Measurements from ENCODE around the gene TMEM263. TPM values are rescaled to one million over a fixed set of nuclear protein-coding genes. Genes with fewer than 3 reads are reported as not detected.

The TMEM263 gene
- polyA plus RNA-seq, 3 donors = 0.56 to 2.0 (median 1.7) TPM

GRCh38 chr12:106947461-106947860, 8.2 kb upstream of the TMEM263 start:
- no peak for DNase-seq
- TF ChIP-seq, protein P1, sequence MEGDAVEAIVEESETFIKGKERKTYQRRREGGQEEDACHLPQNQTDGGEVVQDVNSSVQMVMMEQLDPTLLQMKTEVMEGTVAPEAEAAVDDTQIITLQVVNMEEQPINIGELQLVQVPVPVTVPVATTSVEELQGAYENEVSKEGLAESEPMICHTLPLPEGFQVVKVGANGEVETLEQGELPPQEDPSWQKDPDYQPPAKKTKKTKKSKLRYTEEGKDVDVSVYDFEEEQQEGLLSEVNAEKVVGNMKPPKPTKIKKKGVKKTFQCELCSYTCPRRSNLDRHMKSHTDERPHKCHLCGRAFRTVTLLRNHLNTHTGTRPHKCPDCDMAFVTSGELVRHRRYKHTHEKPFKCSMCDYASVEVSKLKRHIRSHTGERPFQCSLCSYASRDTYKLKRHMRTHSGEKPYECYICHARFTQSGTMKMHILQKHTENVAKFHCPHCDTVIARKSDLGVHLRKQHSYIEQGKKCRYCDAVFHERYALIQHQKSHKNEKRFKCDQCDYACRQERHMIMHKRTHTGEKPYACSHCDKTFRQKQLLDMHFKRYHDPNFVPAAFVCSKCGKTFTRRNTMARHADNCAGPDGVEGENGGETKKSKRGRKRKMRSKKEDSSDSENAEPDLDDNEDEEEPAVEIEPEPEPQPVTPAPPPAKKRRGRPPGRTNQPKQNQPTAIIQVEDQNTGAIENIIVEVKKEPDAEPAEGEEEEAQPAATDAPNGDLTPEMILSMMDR (IDR thresholded peaks at IDR 0.05) = no peak
- H3K27ac ChIP-seq (ENCODE audit: low read depth in 1 of 2, low read length in 2 of 2) = no peak overlapping the region
- Mint-ChIP-seq H3K4me1 (no peaks in the 10 kb centered on the region), H3K36me3 (peaks cover 0 to 3% of the 10 kb centered on the region in 2 donors), H3K9me3 (peaks cover 20 to 61% (median 52%) of the 10 kb centered on the region in 7 donors), H3K27me3 (ENCODE audit: low read depth in 3 of 3) (peaks cover 44 to 86% (median 52%) of the 10 kb centered on the region in 3 donors), H3K4me3 (peak overlapping the region in 1 of 2 donors; percentile 3), H3K27ac (no peak overlapping the region)
- no peak overlapping the region for H3K9ac ChIP-seq (ENCODE audit: insufficient read depth, low read length, poor library complexity, severe bottlenecking)
- no peaks in the 10 kb centered on the region for H4K20me1 ChIP-seq (ENCODE audit: insufficient read depth, low read length)
- H2AFZ ChIP-seq (ENCODE audit: insufficient read depth, low read depth, low read length, poor library complexity, severe bottlenecking) = no peak overlapping the region
- H3K4me2 ChIP-seq (replicated peaks; ENCODE audit: extremely low read depth, low read length, poor library complexity, severe bottlenecking) = no peak overlapping the region
- intact Hi-C loops (cut with micrococcal nuclease) = no loop called here
- no peaks in the 10 kb centered on the region for H3K79me2 ChIP-seq (ENCODE audit: insufficient read depth, low read length)
- no peaks in the 10 kb centered on the region for H3K4me1 ChIP-seq (ENCODE audit: control insufficient read depth in 1 of 2, insufficient read depth in 2 of 2, low read length in 2 of 2)
- no peak overlapping the region for H3K4me3 ChIP-seq (replicated peaks in 1 of 3; ENCODE audit: low read depth in 2 of 3, low read length in 3 of 3)
- no peaks in the 10 kb centered on the region for H3K36me3 ChIP-seq (replicated peaks in 1 of 2; ENCODE audit: control insufficient read depth in 1 of 2, insufficient read depth in 2 of 2, low read length in 2 of 2)
- peaks cover 39 to 72% of the 10 kb centered on the region in 2 donors for H3K27me3 ChIP-seq (ENCODE audit: control insufficient read depth in 2 of 2, insufficient read depth in 2 of 2, low read length in 2 of 2)
- H3K9me3 ChIP-seq (replicated peaks in 1 of 2; ENCODE audit: control insufficient read depth in 1 of 2, insufficient read depth in 1 of 2, low read length in 2 of 2) = peaks cover 36 to 65% of the 10 kb centered on the region in 2 donors

- intact Hi-C loops (cut with micrococcal nuclease) = no loop called here
- Histone ChIP-seq H3K4me3 (replicated peaks in 1 of 3; ENCODE audit: low read depth in 2 of 3, low read length in 3 of 3) (no peak overlapping the region), H3K27me3 (ENCODE audit: control insufficient read depth in 2 of 2, insufficient read depth in 2 of 2, low read length in 2 of 2) (peaks cover 58 to 87% of the 10 kb centered on the region in 2 donors), H2AFZ (ENCODE audit: insufficient read depth, low read depth, low read length, poor library complexity, severe bottlenecking) (no peak overlapping the region), H3K79me2 (ENCODE audit: insufficient read depth, low read length) (no peaks in the 10 kb centered on the region), H3K4me1 (ENCODE audit: control insufficient read depth in 1 of 2, insufficient read depth in 2 of 2, low read length in 2 of 2) (peaks cover 3 to 9% of the 10 kb centered on the region in 2 donors), H3K36me3 (replicated peaks in 1 of 2; ENCODE audit: control insufficient read depth in 1 of 2, insufficient read depth in 2 of 2, low read length in 2 of 2) (no peaks in the 10 kb centered on the region), H4K20me1 (ENCODE audit: insufficient read depth, low read length) (no peaks in the 10 kb centered on the region), H3K27ac (ENCODE audit: low read depth in 1 of 2, low read length in 2 of 2) (no peak overlapping the region), H3K9me3 (replicated peaks in 1 of 2; ENCODE audit: control insufficient read depth in 1 of 2, insufficient read depth in 1 of 2, low read length in 2 of 2) (peaks cover 25 to 37% of the 10 kb centered on the region in 2 donors), H3K9ac (ENCODE audit: insufficient read depth, low read length, poor library complexity, severe bottlenecking) (no peak overlapping the region), H3K4me2 (replicated peaks; ENCODE audit: extremely low read depth, low read length, poor library complexity, severe bottlenecking) (no peak overlapping the region)
- peaks cover 0 to 9% of the 10 kb centered on the region in 2 donors for H3K36me3 Mint-ChIP-seq
- peaks cover 17 to 51% (median 39%) of the 10 kb centered on the region in 7 donors for H3K9me3 Mint-ChIP-seq
- no peak overlapping the region for H3K27ac Mint-ChIP-seq
- DNase-seq = no peak
- TF ChIP-seq, protein P1 (IDR thresholded peaks at IDR 0.05) = no peak
- peaks cover 7% of the 10 kb centered on the region for H3K4me1 Mint-ChIP-seq
- no CpG with 5 or more reads among the region's 5 CpGs for WGBS (ENCODE audit: insufficient coverage)
- peaks cover 66 to 95% (median 76%) of the 10 kb centered on the region in 3 donors for H3K27me3 Mint-ChIP-seq (ENCODE audit: low read depth in 3 of 3)
- H3K4me3 Mint-ChIP-seq = peak overlapping the region in 1 of 2 donors; percentile 71
These were observed 5.1 kb upstream of the TMEM263 start for GRCh38 chr12:106950591-106950990.

All from CD14-positive monocyte (primary cell).